Measurements from ENCODE around the gene CRY1. TPM values are rescaled to one million over a fixed set of nuclear protein-coding genes. Genes with fewer than 3 reads are reported as not detected.

CRY1 gene
- total and polyA plus RNA-seq, 9 of the 15 experiments (the other 6 are each of a cell fraction or from before 2014, with no cell fraction given), result 8.7 to 33.3 (median 25.2) TPM

DNA sequence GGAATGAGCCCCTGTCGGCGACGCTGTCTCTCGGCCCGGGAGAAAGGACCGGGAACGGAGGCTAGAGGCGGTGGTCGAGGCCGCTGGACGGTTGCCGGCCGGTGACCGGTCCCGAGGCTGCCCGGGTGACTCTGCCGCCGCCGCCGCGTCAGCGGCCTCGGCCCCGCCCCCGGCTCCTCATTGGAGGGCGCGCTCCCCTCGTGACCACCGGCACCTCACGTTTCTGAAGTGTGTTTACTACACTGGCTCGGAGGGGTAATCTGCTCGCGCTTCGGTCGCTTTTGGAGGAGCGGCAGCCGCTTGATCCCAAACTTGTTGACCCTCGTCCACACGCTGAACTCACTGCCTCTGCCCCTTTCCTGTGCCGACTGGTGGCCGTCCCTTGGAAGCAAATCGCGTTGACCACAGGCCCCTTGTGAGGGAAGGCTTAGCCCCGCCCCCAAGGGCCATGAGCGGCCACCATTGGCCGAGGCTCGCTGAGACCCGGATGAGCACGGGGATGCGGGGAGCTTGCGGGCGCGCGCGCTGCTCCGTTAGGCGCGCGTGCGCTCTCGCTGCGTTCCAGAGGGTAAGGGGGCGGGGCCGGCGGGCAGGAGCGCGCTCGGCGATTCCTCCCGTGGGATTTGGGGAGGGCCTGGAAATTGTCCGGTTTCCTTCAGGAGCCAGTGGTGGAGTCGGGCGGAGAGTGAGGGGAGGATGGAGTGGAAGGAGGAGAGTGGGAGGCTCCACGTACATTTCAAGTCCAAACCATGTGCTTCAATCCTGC is at the start of gene CRY1 (continued):
- peak; percentile 18; the same call in 1 of the 2 replicates for TF ChIP-seq HCFC1 (IDR thresholded peaks at IDR 0.05; ENCODE audit: low read depth, low read length)
- TF ChIP-seq NUFIP1 (IDR thresholded peaks at IDR 0.05; ENCODE audit: partially characterized antibody), result no peak
- TF ChIP-seq ZNF23 (CRISPR knock-in tag; IDR thresholded peaks at IDR 0.05), result no peak
- TF ChIP-seq TRIM28 (IDR thresholded peaks at IDR 0.05), result no peak
- TF ChIP-seq ZNF77 (CRISPR knock-in tag; IDR thresholded peaks at IDR 0.05), result no peak
- TF ChIP-seq DIDO1 (tag; IDR thresholded peaks at IDR 0.05; ENCODE audit: low read depth), result peak; percentile 90
- no peak for TF ChIP-seq PHB (CRISPR knock-in tag; IDR thresholded peaks at IDR 0.05)
- TF ChIP-seq CEBPB (tag; IDR thresholded peaks at IDR 0.05), result no peak
- no peak for TF ChIP-seq TCFL5 (CRISPR knock-in tag; conservative IDR thresholded peaks at IDR 0.05)
- TF ChIP-seq ASH1L (IDR thresholded peaks at IDR 0.05; ENCODE audit: borderline replicate concordance, low read depth, partially characterized antibody), result no peak
- TF ChIP-seq, protein P1, sequence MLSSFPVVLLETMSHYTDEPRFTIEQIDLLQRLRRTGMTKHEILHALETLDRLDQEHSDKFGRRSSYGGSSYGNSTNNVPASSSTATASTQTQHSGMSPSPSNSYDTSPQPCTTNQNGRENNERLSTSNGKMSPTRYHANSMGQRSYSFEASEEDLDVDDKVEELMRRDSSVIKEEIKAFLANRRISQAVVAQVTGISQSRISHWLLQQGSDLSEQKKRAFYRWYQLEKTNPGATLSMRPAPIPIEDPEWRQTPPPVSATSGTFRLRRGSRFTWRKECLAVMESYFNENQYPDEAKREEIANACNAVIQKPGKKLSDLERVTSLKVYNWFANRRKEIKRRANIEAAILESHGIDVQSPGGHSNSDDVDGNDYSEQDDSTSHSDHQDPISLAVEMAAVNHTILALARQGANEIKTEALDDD (IDR thresholded peaks at IDR 0.05), result no peak
- TF ChIP-seq ERF (CRISPR knock-in tag; IDR thresholded peaks at IDR 0.05), result no peak
- TF ChIP-seq, protein P2, sequence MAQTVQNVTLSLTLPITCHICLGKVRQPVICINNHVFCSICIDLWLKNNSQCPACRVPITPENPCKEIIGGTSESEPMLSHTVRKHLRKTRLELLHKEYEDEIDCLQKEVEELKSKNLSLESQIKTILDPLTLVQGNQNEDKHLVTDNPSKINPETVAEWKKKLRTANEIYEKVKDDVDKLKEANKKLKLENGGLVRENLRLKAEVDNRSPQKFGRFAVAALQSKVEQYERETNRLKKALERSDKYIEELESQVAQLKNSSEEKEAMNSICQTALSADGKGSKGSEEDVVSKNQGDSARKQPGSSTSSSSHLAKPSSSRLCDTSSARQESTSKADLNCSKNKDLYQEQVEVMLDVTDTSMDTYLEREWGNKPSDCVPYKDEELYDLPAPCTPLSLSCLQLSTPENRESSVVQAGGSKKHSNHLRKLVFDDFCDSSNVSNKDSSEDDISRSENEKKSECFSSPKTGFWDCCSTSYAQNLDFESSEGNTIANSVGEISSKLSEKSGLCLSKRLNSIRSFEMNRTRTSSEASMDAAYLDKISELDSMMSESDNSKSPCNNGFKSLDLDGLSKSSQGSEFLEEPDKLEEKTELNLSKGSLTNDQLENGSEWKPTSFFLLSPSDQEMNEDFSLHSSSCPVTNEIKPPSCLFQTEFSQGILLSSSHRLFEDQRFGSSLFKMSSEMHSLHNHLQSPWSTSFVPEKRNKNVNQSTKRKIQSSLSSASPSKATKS (CRISPR knock-in tag; IDR thresholded peaks at IDR 0.05), result no peak
- TF ChIP-seq ZNF707 (CRISPR knock-in tag; conservative IDR thresholded peaks at IDR 0.05), result no peak
- TF ChIP-seq PURB (CRISPR knock-in tag; IDR thresholded peaks at IDR 0.05; ENCODE audit: low read depth), result no peak
- peak; percentile 94 for TF ChIP-seq BHLHE40 (IDR thresholded peaks at IDR 0.05; ENCODE audit: low read length)
- TF ChIP-seq POLR2H (tag; IDR thresholded peaks at IDR 0.05; ENCODE audit: low read depth), result no peak
- no peak for TF ChIP-seq ZNF586 (CRISPR knock-in tag; conservative IDR thresholded peaks at IDR 0.05)
- TF ChIP-seq, protein P3, sequence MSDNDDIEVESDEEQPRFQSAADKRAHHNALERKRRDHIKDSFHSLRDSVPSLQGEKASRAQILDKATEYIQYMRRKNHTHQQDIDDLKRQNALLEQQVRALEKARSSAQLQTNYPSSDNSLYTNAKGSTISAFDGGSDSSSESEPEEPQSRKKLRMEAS (CRISPR knock-in tag; IDR thresholded peaks at IDR 0.05), result peak; percentile 91
- TF ChIP-seq, protein P4, sequence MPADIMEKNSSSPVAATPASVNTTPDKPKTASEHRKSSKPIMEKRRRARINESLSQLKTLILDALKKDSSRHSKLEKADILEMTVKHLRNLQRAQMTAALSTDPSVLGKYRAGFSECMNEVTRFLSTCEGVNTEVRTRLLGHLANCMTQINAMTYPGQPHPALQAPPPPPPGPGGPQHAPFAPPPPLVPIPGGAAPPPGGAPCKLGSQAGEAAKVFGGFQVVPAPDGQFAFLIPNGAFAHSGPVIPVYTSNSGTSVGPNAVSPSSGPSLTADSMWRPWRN (IDR thresholded peaks at IDR 0.05; ENCODE audit: low read depth), result peak; percentile 83
- no peak for TF ChIP-seq KDM4B (IDR thresholded peaks at IDR 0.05; ENCODE audit: borderline replicate concordance in 2 of 2, low read depth in 1 of 2)

Data from K562 (cell line).